ENCODE data around the gene ITGA3.

Gene ITGA3

DNA sequence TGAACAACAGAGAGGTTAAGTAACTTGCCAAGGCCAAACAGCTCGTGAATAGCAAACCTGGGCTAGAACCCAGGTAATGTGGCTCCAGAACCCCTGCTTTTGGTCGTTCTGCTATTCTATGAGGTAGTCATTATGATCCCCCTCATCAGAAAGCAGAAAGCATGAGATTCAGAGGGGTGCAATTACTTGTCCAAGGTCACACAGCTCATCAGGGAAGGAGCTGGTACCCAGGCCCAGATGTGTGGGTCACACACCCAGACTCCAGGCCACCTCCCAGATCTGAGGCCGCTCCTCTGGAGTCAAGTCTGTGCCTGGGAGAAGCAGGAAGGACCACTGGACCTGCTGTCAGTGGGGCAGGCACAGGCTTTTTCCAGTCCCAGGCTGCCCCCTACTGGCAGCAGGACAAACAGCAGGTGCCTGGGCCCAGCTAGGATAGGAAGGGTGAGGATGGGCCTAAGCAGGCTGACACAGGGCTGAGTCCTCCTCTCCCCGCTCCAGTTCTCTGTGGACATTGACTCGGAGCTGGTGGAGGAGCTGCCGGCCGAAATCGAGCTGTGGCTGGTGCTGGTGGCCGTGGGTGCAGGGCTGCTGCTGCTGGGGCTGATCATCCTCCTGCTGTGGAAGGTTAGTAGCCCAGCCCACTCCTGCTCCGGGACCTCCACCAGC lies 31.5 kb downstream of the ITGA3 start:
- no peaks in the 10 kb centered on the region for H3K4me1 ChIP-seq (ENCODE audit: insufficient read depth, low read length, severe bottlenecking)
- no peaks in the 10 kb centered on the region; the same call in 1 of the 2 replicates for H3K27me3 ChIP-seq (ENCODE audit: insufficient read depth, low read length)
- no peaks in the 10 kb centered on the region for H3F3A ChIP-seq (ENCODE audit: insufficient read depth, low read length)
- H3K36me3 ChIP-seq (ENCODE audit: insufficient read depth, low read length): no peaks in the 10 kb centered on the region
- H3K9me3 ChIP-seq (ENCODE audit: low read length): no peaks in the 10 kb centered on the region
- no peak overlapping the region for H3K4me3 ChIP-seq (ENCODE audit: low read depth, low read length, poor library complexity, severe bottlenecking)
- H3K4me2 ChIP-seq (ENCODE audit: low read length): no peak overlapping the region
- H2AFZ ChIP-seq (ENCODE audit: low read length): no peak overlapping the region
- no peaks in the 10 kb centered on the region for H3K9me2 ChIP-seq (ENCODE audit: low read depth, low read length)
- no peaks in the 10 kb centered on the region for H3K79me2 ChIP-seq (ENCODE audit: insufficient read depth, low read length)
- no peak overlapping the region for H3K27ac ChIP-seq (ENCODE audit: low read depth, low read length, poor library complexity, severe bottlenecking)
- TF ChIP-seq, protein P1, sequence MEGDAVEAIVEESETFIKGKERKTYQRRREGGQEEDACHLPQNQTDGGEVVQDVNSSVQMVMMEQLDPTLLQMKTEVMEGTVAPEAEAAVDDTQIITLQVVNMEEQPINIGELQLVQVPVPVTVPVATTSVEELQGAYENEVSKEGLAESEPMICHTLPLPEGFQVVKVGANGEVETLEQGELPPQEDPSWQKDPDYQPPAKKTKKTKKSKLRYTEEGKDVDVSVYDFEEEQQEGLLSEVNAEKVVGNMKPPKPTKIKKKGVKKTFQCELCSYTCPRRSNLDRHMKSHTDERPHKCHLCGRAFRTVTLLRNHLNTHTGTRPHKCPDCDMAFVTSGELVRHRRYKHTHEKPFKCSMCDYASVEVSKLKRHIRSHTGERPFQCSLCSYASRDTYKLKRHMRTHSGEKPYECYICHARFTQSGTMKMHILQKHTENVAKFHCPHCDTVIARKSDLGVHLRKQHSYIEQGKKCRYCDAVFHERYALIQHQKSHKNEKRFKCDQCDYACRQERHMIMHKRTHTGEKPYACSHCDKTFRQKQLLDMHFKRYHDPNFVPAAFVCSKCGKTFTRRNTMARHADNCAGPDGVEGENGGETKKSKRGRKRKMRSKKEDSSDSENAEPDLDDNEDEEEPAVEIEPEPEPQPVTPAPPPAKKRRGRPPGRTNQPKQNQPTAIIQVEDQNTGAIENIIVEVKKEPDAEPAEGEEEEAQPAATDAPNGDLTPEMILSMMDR (IDR thresholded peaks at IDR 0.05; ENCODE audit: low read length): peak; percentile 97
- TF ChIP-seq EZH2 (IDR thresholded peaks at IDR 0.05; ENCODE audit: borderline replicate concordance, low read length): no peak
- no peaks in the 10 kb centered on the region for H4K20me1 ChIP-seq (ENCODE audit: insufficient read depth, low read length)
- no peak overlapping the region for H3K9ac ChIP-seq (ENCODE audit: low read length)

DNA sequence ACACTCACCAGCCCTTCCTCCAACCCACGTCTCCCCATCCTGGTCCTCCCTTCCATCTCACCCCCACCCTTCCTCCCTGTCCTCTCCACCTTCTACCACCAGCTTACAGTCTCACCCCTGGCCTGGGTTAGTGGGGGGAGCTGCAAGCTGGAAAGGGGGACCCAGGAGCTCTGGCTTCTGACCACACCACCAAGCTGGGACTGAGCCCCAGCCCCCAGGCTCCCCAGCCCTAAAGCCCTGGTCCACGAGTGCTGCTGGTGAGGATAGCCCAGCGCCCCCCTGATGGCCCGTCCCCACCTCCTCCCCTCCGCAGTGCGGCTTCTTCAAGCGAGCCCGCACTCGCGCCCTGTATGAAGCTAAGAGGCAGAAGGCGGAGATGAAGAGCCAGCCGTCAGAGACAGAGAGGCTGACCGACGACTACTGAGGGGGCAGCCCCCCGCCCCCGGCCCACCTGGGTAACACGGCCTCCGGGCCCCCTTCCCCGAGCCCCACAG lies 32.0 kb downstream of the ITGA3 start:
- Histone ChIP-seq H3K36me3 (ENCODE audit: insufficient read depth, low read length) (no peaks in the 10 kb centered on the region), H4K20me1 (ENCODE audit: insufficient read depth, low read length) (no peaks in the 10 kb centered on the region), H3K27me3 (ENCODE audit: insufficient read depth, low read length) (no peaks in the 10 kb centered on the region; the same call in 1 of the 2 replicates), H3K27ac (ENCODE audit: low read depth, low read length, poor library complexity, severe bottlenecking) (no peak overlapping the region), H3K9ac (ENCODE audit: low read length) (no peak overlapping the region), H3K9me3 (ENCODE audit: low read length) (no peaks in the 10 kb centered on the region), H3F3A (ENCODE audit: insufficient read depth, low read length) (no peaks in the 10 kb centered on the region), H3K4me3 (ENCODE audit: low read depth, low read length, poor library complexity, severe bottlenecking) (no peak overlapping the region), H3K9me2 (ENCODE audit: low read depth, low read length) (no peaks in the 10 kb centered on the region), H3K4me2 (ENCODE audit: low read length) (no peak overlapping the region), H3K79me2 (ENCODE audit: insufficient read depth, low read length) (no peaks in the 10 kb centered on the region), H3K4me1 (ENCODE audit: insufficient read depth, low read length, severe bottlenecking) (no peaks in the 10 kb centered on the region), H2AFZ (ENCODE audit: low read length) (no peak overlapping the region)
- TF ChIP-seq, protein P1 (IDR thresholded peaks at IDR 0.05; ENCODE audit: low read length): no peak
- TF ChIP-seq EZH2 (IDR thresholded peaks at IDR 0.05; ENCODE audit: borderline replicate concordance, low read length): no peak

DNA sequence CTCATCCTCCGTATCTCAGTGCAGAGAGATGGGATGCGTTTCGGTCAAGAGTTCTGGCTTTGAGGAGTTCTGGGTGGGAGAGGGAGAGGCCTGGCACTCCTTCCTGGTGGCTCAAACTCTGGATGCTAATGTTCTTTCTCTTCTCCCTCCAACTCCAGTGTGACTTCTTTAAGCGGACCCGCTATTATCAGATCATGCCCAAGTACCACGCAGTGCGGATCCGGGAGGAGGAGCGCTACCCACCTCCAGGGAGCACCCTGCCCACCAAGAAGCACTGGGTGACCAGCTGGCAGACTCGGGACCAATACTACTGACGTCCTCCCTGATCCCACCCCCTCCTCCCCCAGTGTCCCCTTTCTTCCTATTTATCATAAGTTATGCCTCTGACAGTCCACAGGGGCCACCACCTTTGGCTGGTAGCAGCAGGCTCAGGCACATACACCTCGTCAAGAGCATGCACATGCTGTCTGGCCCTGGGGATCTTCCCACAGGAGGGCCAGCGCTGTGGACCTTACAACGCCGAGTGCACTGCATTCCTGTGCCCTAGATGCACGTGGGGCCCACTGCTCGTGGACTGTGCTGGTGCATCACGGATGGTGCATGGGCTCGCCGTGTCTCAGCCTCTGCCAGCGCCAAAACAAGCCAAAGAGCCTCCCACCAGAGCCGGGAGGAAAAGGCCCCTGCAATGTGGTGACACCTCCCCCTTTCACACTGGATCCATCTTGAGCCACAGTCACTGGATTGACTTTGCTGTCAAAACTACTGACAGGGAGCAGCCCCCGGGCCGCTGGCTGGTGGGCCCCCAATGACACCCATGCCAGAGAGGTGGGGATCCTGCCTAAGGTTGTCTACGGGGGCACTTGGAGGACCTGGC lies 33.3 kb downstream of the ITGA3 start:
- H3K4me1 ChIP-seq (ENCODE audit: insufficient read depth, low read length, severe bottlenecking): no peaks in the 10 kb centered on the region
- no peaks in the 10 kb centered on the region; the same call in 1 of the 2 replicates for H3K27me3 ChIP-seq (ENCODE audit: insufficient read depth, low read length)
- H3F3A ChIP-seq (ENCODE audit: insufficient read depth, low read length): no peaks in the 10 kb centered on the region
- H2AFZ ChIP-seq (ENCODE audit: low read length): no peak overlapping the region
- no peak overlapping the region for H3K4me3 ChIP-seq (ENCODE audit: low read depth, low read length, poor library complexity, severe bottlenecking)
- H3K9me2 ChIP-seq (ENCODE audit: low read depth, low read length): no peaks in the 10 kb centered on the region
- H3K9ac ChIP-seq (ENCODE audit: low read length): no peak overlapping the region
- no peak overlapping the region for H3K27ac ChIP-seq (ENCODE audit: low read depth, low read length, poor library complexity, severe bottlenecking)
- no peaks in the 10 kb centered on the region for H3K36me3 ChIP-seq (ENCODE audit: insufficient read depth, low read length)
- TF ChIP-seq EZH2 (IDR thresholded peaks at IDR 0.05; ENCODE audit: borderline replicate concordance, low read length): no peak
- TF ChIP-seq, protein P1 (IDR thresholded peaks at IDR 0.05; ENCODE audit: low read length): no peak
- no peaks in the 10 kb centered on the region for H4K20me1 ChIP-seq (ENCODE audit: insufficient read depth, low read length)
- H3K79me2 ChIP-seq (ENCODE audit: insufficient read depth, low read length): no peaks in the 10 kb centered on the region
- H3K9me3 ChIP-seq (ENCODE audit: low read length): no peaks in the 10 kb centered on the region
- H3K4me2 ChIP-seq (ENCODE audit: low read length): no peak overlapping the region
